Measurements from ENCODE around the gene TTLL10. TPM values are rescaled to one million over a fixed set of nuclear protein-coding genes. Genes with fewer than 3 reads are reported as not detected.

The TTLL10 gene
- polyA plus RNA-seq, 3 donors = 0.29 to 0.71 (median 0.58) TPM

DNA sequence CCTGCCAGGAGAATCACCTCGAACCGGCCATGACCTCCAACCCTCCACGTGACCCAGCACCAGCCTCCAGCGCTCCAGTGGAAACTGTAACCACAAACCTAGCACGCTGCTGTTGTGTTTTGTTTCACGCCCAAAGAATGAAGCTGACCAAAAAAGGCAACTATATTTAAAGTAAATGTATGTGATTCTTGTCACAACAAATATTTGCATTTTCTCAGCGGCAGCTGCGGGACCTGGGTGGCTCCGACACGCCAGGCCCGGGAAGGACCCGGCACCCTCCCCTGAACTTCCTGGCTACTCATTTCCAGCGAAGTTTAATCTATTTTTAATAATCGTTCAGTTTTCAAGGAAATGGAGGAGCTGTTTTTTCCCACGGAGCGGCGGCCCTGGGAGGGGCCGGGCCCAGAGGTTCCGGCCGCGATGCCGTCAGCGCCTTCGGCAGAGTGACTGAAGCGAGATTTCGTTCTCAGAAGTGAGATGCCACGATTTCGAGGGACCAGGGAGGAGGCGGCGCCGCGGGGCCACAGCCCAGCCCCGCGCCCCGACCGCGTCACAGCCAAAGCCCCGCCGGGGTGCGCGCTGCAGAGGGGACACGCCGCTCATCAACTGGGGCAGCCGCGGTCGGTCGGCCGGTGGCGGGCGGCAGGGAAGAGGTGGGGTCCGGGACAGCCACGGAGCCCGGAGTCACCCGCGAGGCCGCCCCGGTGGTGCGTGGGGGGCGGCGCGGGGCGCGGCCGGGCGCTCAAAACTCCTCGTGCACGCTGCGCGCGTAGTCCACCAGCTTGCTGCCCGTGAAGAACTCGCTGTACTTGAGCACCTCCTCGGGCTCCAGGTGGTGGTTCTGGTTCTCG lies 43.3 kb downstream of the TTLL10 start:
- DNase-seq (ENCODE audit: low read depth in 3 of 3, low spot score in 2 of 3) = no peak

DNA sequence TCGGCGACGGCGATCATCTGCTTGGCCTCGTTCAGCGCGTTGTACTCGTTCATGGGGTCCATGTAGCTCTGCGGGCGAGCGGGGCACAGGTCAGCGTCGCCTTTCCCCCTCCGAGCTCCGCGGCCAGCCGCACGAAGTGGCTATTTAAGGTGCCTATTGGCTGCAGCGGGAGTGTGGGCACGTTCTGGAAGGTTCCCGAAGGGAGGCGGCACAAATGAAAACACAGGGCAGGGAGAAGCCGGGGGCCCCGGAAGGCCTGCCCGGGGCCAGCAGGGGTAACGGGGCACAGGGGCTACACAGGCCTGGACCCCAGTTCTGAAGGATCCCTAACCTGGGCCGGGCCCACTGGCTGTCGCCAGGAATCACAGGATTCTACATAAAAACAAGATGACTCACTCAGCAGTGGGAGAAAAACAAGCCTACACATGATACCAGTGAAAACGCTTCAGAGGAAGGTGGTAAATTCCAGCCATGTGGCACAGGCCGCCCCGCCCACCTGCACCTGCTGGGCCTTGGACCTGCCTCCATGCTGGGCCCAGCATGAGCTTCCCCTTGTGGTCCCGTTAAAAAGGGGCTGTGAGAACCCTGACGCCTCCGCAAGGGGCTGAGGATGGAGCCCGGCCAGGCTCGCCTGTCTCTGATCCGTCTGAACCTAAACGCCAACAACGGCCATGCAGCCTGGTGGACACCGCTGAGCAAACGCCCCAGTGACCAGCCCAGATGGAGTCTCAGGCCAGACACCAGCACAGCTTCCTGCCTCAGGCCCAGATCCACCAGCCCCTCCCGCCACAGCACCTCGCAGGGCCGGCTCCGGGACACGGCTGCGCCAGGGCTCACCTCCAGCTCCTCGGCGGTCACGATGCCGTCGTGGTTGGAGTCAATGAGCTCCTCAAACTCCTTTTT lies 44.2 kb downstream of the TTLL10 start:
- no peak for DNase-seq (ENCODE audit: low read depth in 3 of 3, low spot score in 2 of 3)

DNA sequence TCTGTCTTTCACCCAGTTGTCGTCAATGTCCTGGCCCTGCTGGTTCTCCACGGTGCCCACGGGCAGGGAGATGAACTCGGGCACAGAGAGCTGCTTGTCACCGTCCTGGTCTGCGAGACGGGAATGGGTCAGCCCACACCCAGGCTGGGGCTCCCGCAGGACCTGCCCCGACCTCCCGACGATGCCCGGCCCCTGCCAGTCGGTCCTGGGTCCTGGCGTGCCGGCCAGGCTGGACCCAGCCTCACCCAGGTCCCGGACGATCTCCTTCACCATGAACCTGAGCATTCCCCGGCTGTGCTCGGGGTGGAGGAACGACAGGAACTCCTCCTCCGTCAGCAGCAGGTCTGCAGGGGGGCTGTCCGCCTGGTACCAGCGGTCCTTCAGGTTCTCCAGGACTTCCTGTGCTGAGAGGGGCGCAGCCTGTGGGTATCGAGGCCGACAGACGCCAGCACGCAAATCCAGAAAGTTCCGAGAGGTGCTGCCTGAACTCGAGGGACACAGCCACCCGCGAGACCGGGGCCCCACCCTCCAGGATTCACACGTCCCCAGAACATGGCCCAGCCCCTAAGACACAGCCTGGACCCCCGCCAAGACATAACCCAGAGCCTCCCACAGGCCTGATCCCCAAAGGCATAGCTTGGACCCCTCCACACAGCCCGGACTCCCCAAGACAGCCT lies 45.0 kb downstream of the TTLL10 start:
- DNase-seq (ENCODE audit: low read depth in 3 of 3, low spot score in 2 of 3) = no peak

DNA sequence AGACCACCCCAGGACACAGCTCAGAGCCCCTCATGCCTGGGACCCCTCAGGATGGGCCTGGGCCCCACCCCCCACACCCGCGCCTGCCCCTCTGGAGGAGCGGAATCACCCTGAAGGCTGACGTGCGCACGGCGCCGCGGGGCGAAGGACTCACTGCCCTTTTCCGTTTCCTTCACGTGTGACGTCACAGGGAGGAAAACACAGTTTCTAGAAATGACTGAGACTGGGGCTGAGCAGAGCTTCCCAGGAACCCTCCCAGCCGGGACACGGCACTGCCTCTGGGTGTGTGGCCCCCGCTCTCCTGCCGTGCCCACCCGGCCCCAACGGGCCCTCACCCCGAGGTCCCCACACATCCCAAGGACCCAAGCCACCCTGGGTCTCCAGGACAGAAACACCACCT lies 45.7 kb downstream of the TTLL10 start:
- DNase-seq (ENCODE audit: low read depth in 3 of 3, low spot score in 2 of 3) = no peak

DNA sequence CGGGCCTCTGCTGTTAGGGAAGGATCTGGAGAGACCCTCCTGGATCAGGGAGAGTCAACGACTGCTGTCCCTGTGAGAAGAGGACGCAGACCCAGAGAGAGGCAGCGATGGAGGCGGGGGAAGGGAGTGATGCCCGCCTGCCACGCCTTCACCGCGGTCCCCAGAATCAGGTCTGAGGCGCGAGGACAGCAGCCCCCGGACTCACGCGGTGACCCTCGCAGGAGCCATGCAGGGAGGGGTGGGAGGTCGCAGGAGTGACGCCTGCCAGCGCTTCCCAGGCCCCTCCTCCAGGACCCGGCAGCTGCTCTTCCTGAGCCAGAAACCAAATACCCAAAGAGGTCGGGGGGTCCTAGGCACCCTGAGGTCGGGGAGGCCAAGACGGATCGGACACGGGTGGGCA lies 46.5 kb downstream of the TTLL10 start:
- DNase-seq (ENCODE audit: low read depth in 3 of 3, low spot score in 2 of 3) = no peak

DNA sequence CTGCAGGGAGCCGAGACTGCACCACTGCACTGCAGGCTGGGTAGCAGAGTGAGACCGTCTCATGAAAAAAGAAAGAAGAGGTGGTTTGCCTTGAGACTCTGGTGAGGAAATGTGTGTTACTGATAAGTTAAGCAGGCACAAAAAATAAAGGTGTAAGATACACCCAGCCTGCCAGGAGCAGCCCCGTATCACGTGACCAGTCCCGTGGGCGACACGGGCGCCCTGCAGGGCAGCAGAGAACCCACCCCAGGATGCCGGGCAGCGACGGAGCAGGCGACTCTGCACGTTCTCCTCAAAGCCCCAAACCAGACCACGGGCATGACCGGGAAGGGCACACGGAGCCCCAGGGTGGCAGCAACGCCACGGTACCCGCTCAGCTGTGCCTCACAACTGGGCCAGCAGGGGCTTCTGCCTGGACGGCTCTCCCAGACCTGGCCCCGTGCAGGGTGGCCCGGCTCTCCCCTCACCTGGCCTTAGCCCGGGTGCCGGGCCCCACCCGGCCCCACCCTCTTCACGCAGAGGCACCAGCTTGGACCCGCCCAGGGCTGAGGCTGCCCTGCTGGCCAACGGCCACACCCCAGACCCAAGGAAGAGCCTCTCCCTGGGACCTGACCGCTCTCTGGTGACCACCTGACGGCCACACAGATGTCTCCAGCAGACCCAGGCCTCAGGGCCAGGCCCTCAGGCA lies 48.4 kb downstream of the TTLL10 start:
- no peak for DNase-seq (ENCODE audit: low read depth in 3 of 3, low spot score in 2 of 3)

DNA sequence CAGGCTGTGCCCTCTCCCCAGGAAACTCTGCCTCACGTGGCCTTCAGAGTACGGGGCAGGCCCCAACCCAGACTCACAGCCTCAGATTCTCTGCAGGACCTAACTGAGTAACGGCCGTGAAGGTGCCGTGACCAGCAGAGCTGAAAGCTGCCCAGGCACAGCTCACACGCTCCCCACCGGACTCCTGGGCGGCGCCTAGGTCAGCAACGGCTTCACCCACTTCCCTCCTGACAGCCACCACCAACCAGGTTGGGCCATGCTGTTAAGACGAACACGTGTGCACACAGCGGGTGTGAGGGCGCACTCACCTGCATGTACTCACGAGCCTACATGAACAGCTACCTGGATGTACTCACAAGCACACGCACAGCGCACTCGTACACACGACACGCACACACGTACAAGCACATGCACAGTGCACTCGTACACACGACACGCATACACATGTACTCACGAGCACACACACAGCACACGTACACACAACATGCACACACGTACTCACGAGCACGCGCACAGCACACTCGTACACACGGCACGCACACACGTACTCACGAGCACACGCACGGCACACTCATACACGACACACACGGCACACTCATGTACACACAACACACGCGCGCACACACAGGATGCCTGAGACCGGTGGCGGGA lies 49.0 kb downstream of the TTLL10 start:
- DNase-seq (ENCODE audit: low read depth in 3 of 3, low spot score in 2 of 3) = no peak

DNA sequence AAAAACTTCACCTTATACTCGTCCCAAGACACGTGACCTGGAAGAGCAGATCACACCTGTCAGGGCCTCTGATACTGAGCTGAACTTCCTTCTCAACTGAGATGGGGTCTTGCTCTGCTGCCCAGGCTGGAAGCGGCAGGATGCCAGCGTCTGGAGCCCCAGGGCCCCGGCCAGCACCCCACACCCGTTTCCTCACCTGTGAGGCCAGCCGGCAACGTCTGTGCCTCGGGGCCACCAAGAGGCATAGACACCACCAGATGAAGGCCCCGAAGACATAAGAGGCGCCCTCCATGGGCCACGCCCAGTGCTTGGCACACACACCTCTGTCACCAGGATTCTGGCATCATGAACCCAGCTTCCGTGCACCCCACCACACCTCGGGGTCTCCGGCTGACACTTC lies 49.6 kb downstream of the TTLL10 start:
- no peak for DNase-seq (ENCODE audit: low read depth in 3 of 3, low spot score in 2 of 3)

DNA sequence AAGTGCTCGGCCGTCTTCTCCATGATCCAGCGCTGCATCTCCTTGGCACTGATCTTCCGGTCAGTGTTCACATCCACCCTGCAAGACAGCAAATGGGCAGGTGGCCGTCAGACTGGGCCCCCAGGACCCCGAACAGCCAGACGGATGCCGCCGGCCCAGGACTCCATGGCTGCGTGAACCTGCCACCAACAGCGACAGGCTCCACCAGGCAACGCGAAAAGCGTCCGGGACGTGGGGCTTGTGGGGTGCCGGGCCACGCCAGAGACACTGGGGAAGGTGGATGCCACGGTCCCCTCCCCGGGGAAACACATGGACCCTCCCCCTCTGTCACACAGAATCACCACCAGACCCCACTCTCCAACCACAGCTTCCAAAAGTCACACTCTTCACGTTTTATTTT lies 50.2 kb downstream of the TTLL10 start:
- DNase-seq (ENCODE audit: low read depth in 3 of 3, low spot score in 2 of 3) = no peak

DNA sequence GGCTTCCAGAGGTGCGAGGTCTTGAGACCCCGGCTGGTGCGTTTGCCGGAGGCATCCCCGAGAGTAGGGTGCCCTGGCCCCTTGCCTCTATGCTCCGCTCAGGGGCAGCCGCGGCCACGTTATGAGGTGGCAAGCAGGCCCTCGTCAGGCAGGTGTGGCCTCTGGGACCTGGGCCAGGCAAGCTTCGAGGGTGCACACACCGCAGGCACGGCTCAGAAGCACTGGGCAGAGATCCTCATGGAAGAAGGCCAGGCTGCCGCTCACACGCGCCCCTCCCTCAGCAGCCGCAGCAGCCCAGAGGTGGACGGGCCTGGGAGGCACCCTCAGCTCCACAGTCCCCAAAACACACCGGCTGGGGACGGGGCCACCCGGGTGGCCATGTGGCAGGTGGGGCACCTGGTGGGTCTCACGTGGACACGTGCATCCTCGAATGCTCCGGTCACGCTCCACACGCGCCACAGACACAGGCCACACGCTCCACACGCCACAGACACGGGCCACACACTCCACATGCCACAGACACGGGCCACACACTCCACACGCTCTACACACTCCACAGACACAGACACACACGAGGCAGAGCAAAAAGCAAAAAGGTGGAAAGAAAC lies 51.7 kb downstream of the TTLL10 start:
- no peak for DNase-seq (ENCODE audit: low read depth in 3 of 3, low spot score in 2 of 3)

DNA sequence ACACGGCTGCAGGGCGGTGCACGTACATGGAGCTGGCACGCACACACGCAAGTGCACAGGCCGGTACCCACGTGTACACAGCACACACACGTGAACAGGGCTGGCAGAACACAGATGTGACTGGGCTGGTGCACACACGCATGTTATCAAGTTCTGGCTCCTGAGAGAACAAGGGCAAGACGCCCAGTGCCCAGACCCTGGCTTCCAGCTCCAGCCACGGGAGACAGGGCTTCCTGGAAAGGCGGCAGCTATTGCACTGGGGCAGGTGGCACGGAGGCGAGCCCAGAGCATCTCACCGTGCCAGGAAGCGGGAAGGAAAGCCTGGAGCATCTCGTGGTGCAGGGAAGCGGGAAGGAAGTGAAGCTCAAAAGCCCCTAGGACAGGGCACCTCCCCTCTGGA lies 52.2 kb downstream of the TTLL10 start:
- DNase-seq (ENCODE audit: low read depth in 3 of 3, low spot score in 2 of 3) = no peak

DNA sequence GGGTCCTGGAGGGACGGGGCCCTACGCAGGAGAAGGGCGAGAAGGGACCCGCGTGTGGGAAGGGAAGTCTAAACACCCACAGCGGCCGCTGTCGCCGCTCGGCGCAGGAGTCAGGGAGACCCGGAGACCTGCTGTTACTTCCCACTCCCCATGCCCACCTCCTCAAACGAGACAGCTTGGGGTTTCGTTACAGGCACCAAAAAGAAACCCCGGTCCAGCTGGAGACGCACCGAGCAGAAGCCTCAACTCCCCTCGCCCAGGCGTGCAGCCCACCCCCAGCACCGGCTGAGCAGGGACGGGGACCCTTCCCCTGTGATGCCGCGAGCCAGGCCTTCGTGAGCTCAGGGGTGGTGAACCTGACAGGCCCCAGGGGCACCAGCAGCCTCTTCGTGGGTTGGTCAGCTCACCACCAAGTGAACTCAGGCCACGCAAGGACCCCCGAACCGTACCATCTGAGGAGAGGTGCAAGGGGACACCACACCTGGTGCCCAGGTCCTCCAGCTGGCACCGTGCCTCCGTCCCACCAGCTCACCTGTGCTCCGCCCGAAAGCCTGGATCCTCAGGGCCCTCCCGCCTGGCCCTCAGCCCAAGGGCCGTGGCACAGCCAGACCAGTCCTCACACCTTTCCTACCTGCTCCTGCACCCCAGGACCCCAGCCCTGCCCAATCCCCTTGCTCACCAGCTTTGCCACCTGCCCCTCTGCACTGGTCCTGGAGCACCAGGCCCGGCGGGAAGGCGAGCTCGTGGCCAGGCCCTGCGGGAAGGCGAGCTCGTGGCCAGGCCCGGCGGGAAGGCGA lies 53.1 kb downstream of the TTLL10 start:
- DNase-seq (ENCODE audit: low read depth in 3 of 3, low spot score in 2 of 3) = no peak

DNA sequence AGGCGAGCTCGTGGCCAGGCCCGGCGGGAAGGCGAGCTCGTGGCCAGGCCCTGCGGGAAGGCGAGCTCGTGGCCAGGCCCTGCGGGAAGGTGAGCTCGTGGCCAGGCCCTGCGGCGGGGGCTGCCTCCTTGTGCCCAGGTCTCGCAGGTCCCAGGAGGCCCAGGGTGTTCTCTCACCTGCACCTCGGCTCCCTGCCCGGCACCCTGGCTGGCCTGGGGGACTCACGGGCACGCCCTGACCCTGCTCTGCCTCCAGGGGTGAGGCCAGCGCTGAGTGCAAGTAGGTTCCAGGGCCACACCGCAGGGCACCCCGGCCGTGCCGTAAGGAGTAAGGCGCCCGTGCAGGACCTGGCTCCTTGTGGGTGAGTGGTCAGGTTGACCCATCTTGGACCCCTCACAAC lies 53.7 kb downstream of the TTLL10 start:
- no peak for DNase-seq (ENCODE audit: low read depth in 3 of 3, low spot score in 2 of 3)

DNA sequence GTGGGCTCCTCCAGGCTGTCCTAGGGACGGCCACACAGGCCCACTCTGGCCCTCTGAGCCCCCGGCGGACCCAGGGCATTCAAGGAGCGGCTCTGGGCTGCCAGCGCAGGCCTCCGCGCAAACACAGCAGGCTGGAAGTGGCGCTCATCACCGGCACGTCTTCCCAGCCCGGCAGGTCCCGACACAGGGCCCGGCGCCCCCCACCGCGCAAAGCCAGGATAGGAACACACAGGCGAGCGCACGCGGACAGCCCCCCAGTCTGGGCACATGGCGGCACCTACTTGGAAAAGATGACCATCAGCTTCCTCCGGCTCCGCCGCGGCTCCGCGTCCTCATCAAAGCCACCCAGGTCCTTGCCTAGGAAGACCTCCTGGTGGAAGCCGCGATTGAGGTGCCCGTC lies 54.5 kb downstream of the TTLL10 start:
- no peak for DNase-seq (ENCODE audit: low read depth in 3 of 3, low spot score in 2 of 3)

DNA sequence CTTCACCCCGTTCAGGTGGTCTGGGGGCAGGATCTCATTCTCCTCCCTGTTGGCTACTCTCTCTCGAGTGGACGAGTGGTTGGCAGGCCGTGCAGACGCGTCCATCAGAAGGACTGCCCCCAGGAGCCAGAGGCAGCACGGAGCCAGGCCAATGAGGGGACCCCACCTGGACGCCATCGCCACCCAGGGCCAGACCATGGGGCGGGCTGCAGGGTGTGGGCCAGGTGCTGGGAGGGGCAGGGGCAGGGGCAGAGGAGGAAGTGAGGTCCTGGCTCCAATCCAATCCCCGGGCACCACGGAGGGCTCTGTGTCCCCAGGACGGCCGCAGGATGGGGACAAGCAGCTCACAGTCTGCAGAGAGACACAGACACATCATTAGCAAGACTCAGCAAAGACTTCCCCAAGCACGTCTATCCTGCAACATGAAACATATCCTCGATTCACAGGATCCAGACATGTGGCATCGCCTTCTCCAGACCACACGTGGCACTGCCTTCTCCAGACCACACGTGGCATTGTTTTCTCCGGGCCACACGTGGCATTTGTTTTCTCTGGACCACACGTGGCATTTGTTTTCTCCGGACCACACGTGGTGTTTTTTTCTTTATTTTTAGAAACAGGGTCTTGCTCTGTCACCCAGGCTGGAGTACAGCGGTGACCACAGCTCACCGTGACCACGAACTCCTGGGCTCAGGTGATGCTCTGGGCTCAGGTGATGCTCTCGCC lies 55.1 kb downstream of the TTLL10 start:
- DNase-seq (ENCODE audit: low read depth in 3 of 3, low spot score in 2 of 3) = no peak

DNA sequence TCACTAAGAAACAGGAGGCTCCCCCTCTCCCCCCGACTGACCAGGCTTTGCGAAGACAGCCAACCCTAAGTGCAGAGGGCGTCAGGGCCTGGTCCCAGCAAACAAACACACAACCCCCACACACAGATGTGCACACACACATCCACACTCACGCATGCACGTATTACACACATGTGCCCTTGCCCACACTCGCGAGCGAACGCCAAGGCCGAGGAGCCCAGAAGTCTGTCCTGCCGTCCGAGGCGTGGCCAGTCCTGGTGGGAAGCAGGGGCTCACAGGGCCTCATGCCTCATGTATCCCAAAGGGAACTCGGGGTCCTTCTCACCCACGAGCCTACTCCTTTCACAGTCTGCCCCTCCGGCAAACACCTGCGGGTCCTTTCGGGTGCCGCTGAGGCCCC lies 56.1 kb downstream of the TTLL10 start:
- DNase-seq (ENCODE audit: low read depth in 3 of 3, low spot score in 2 of 3) = no peak

DNA sequence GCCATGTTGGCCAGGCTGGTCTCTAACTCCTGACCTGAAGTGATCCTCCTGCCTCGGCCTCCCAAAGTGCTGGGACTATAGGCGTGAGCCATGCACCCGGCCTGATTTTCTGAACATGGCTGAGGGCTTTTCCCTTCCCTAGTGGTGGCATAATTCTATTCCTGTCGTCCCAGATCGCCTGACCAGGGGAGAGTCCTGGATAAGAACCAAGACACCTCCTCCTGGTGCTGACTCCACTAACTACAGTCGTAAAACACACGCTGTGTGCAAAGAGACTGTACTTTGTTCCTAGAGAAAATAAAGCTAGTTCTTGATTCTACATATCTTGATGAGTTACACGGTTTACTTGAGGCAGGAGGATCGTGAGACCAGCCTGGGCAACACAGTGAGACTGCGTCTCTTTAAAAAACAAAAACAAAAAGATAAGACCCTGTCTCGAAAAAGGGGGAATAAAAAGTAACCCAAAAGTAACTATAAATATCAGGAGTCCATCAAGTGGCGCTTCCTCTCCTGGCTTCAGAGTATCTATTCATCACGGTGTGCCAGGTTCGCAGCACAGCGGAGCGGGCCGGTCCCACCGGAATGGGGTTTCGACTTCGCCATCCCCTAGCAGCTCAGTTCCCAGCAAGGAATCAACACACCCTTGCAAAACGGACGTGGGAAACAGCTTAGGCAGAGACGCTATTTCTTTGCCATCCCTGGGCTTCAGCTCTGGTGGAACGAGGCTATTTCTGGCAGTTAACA lies 57.1 kb downstream of the TTLL10 start:
- DNase-seq (ENCODE audit: low read depth in 3 of 3, low spot score in 2 of 3) = no peak
